ENCODE measurements around the gene NECAB2. TPM values are rescaled to one million over a fixed set of nuclear protein-coding genes. Genes with fewer than 3 reads are reported as not detected.

Gene NECAB2
- total and polyA plus RNA-seq, 2 experiments from 2014 or later = 1.6 to 5.1 TPM

GRCh38 chr16:83963277-83964119 lies 4.5 kb upstream of the NECAB2 start:
- no peak overlapping the region for H3K27ac Mint-ChIP-seq
- no peaks in the 10 kb centered on the region for H3K9me2 ChIP-seq (ENCODE audit: insufficient read depth)

More at GRCh38 chr16:83963277-83964119, 4.5 kb upstream of the NECAB2 start:
- no peaks in the 10 kb centered on the region for H3K4me1 ChIP-seq (ENCODE audit: insufficient read depth)
- no peaks in the 10 kb centered on the region for H3K79me2 ChIP-seq (replicated peaks; ENCODE audit: insufficient read depth)
- H3F3A ChIP-seq (replicated peaks; ENCODE audit: low read depth) = no peaks in the 10 kb centered on the region
- H4K20me1 ChIP-seq (replicated peaks; ENCODE audit: insufficient read depth) = no peaks in the 10 kb centered on the region
- DNase-seq (ENCODE audit: low spot score) = no peak
- no peaks in the 10 kb centered on the region for H3K27me3 ChIP-seq (ENCODE audit: insufficient read depth)
- H3K36me3 Mint-ChIP-seq (ENCODE audit: low read depth) = no peaks in the 10 kb centered on the region
- no peak overlapping the region for H3K4me3 ChIP-seq
- peaks cover 7% of the 10 kb centered on the region for H3K27me3 Mint-ChIP-seq (ENCODE audit: insufficient read depth, low read depth, poor library complexity)
- no peak overlapping the region for H3K4me2 ChIP-seq
- H3K27ac ChIP-seq (ENCODE audit: low read depth) = no peak overlapping the region
- ATAC-seq = no peak
- H3K9me3 Mint-ChIP-seq = peaks cover 3% of the 10 kb centered on the region; the same call in 2 of the 3 replicates
- TF ChIP-seq CTCF (conservative IDR thresholded peaks at IDR 0.05; ENCODE audit: low read depth in 2 of 2) (no peak), ETS1 (IDR thresholded peaks at IDR 0.05) (no peak), EZH2phosphoT487 (IDR thresholded peaks at IDR 0.05; ENCODE audit: unreplicated experiment) (no peak), ZNF114 (CRISPR knock-in tag; IDR thresholded peaks at IDR 0.05) (no peak), NANOG (IDR thresholded peaks at IDR 0.05; ENCODE audit: borderline replicate concordance) (no peak), POLR2AphosphoS5 (IDR thresholded peaks at IDR 0.05; ENCODE audit: low read depth) (no peak), EZH2 (IDR thresholded peaks at IDR 0.05; ENCODE audit: low read depth, unreplicated experiment) (no peak), ZNF462 (CRISPR knock-in tag; IDR thresholded peaks at IDR 0.05) (no peak), JUNB (IDR thresholded peaks at IDR 0.05; ENCODE audit: unreplicated experiment) (no peak), REST (IDR thresholded peaks at IDR 0.05; ENCODE audit: unreplicated experiment) (no peak), CREB1 (CRISPR knock-in tag; IDR thresholded peaks at IDR 0.05; ENCODE audit: low read depth) (no peak)
- peaks cover 2% of the 10 kb centered on the region; the same call in 2 of the 3 replicates for H3K4me1 Mint-ChIP-seq
- H3K36me3 ChIP-seq (ENCODE audit: insufficient read depth) = no peaks in the 10 kb centered on the region
- no peak overlapping the region for H2AFZ ChIP-seq
- no peak overlapping the region for H3K4me3 Mint-ChIP-seq

All from GM23338 (cell line).